ENCODE data around the gene AKAP5. TPM values are rescaled to one million over a fixed set of nuclear protein-coding genes. Genes with fewer than 3 reads are reported as not detected.

The AKAP5 gene
- polyA plus RNA-seq, 1 of the 3 experiments (the other 2 are of a cell fraction): 0.28 TPM

DNA sequence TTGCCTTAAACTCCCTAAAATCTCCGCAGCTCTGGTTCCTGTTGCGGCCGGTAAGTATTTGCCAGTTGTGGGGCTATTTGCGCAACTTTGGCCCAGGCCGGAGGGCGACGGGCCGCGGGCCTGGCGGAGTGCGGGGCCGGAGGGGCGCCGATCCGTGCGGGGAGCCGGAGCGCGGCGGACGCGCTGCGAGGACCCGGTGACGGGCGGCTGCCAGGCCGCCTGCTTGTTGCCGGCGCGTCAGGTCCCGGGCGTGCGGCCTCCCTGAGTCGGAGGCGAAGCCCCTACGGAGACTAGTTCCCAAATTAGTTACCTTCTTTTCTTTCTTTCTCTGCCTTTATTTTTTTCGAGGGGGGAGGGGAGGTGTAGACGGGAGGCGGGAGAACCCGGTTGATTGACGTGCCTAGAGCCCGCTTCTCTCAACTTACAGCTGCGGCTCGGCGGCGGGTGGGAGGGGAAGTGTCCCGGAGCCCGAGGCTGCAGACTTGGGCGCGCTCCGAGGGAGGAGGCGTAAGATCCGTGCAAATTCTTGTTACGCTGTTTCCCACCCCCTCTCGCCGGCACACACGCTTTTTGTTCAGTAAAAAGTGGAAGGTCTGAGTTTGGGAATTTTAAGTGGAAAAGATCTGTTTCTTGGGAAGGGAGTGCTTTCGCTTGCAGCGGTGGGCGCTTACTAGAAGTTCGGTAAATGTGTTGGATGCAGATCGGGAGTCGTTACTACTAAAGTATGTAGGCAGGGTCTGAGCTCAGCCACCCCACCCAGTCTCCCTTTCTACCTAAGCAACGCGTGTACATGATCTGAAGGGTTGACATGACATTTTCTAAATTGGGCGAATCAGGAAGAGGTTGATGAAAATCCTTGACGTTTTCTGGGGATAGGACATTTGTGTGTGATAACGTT, 39.8 kb downstream of the AKAP5 start (continued):
- TF ChIP-seq, protein P1, sequence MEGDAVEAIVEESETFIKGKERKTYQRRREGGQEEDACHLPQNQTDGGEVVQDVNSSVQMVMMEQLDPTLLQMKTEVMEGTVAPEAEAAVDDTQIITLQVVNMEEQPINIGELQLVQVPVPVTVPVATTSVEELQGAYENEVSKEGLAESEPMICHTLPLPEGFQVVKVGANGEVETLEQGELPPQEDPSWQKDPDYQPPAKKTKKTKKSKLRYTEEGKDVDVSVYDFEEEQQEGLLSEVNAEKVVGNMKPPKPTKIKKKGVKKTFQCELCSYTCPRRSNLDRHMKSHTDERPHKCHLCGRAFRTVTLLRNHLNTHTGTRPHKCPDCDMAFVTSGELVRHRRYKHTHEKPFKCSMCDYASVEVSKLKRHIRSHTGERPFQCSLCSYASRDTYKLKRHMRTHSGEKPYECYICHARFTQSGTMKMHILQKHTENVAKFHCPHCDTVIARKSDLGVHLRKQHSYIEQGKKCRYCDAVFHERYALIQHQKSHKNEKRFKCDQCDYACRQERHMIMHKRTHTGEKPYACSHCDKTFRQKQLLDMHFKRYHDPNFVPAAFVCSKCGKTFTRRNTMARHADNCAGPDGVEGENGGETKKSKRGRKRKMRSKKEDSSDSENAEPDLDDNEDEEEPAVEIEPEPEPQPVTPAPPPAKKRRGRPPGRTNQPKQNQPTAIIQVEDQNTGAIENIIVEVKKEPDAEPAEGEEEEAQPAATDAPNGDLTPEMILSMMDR (IDR thresholded peaks at IDR 0.05): no peak
- TF ChIP-seq POLR2AphosphoS5 (IDR thresholded peaks at IDR 0.05; ENCODE audit: low read depth, low read length): no peak
- 0 out of 2 replicates have a peak, but pooled peaks have one; percentile 0 for TF ChIP-seq NFIC (IDR thresholded peaks at IDR 0.05; ENCODE audit: borderline replicate concordance)
- TF ChIP-seq MEF2A (IDR thresholded peaks at IDR 0.05; ENCODE audit: borderline replicate concordance, low read depth): no peak
- TF ChIP-seq EZH2phosphoT487 (IDR thresholded peaks at IDR 0.05; ENCODE audit: borderline replicate concordance, low read depth): no peak
- TF ChIP-seq MXI1 (IDR thresholded peaks at IDR 0.05; ENCODE audit: low read depth, low read length): peak; percentile 42
- peak; percentile 52 for TF ChIP-seq CHD2 (IDR thresholded peaks at IDR 0.05; ENCODE audit: low read length, partially characterized antibody)
- TF ChIP-seq TAF1 (IDR thresholded peaks at IDR 0.05; ENCODE audit: borderline replicate concordance, low read depth, low read length): no peak

DNA sequence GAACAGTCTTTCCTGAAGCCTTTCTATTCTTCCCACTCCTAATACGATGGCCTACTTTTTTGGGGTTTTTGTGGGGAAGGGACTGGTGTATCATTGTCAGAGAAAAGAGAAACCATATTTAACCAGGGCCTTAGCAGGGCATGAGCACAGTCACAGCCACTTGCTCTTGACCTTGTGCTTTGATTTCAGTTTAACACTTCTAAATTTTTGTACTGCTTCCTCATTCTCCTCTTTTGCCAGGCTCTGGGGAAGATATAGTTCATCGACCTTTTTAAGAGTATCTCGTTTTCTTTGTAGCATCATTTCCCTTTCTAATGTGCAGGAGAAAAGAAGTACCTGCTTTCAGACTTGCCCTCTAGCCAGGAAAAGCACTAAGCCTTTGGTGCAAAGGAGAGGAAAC, 41.4 kb downstream of the AKAP5 start:
- H2AFZ ChIP-seq (ENCODE audit: low read depth): no peak overlapping the region
- peaks cover 22 to 36% of the 10 kb centered on the region in 2 experiments for H3K4me1 ChIP-seq (ENCODE audit: control insufficient read depth in 1 of 2, insufficient read depth in 2 of 2, low read depth in 1 of 2, low read length in 1 of 2)
- H3K9me3 ChIP-seq: no peaks in the 10 kb centered on the region
- TF ChIP-seq, protein P2, sequence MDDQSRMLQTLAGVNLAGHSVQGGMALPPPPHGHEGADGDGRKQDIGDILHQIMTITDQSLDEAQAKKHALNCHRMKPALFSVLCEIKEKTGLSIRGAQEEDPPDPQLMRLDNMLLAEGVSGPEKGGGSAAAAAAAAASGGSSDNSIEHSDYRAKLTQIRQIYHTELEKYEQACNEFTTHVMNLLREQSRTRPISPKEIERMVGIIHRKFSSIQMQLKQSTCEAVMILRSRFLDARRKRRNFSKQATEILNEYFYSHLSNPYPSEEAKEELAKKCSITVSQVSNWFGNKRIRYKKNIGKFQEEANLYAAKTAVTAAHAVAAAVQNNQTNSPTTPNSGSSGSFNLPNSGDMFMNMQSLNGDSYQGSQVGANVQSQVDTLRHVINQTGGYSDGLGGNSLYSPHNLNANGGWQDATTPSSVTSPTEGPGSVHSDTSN (IDR thresholded peaks at IDR 0.05): no peak
- TF ChIP-seq, protein P1 (IDR thresholded peaks at IDR 0.05): no peak
- TF ChIP-seq GATA2 (CRISPR knock-in tag; IDR thresholded peaks at IDR 0.05) (no peak), MXI1 (IDR thresholded peaks at IDR 0.05; ENCODE audit: low read depth, low read length) (no peak), TEAD4 (IDR thresholded peaks at IDR 0.05; ENCODE audit: borderline replicate concordance, insufficient read depth) (no peak), NRF1 (IDR thresholded peaks at IDR 0.05; ENCODE audit: low read depth, low read length) (no peak), FOXJ3 (CRISPR knock-in tag; IDR thresholded peaks at IDR 0.05) (no peak), RAD21 (IDR thresholded peaks at IDR 0.05; ENCODE audit: low read length) (no peak)
- peaks cover 16% of the 10 kb centered on the region for H3F3A ChIP-seq (replicated peaks; ENCODE audit: insufficient read depth)
- peaks cover 90% of the 10 kb centered on the region for H3K79me2 ChIP-seq (ENCODE audit: insufficient read depth)
- ChIA-PET CTCF (no interaction called here), POLR2A (no interaction called here)
- no peaks in the 10 kb centered on the region for H3K9me2 ChIP-seq
- H3K36me3 ChIP-seq (replicated peaks in 1 of 2; ENCODE audit: control insufficient read depth in 1 of 2, insufficient read depth in 2 of 2, low read length in 1 of 2): peaks cover 0 to 4% of the 10 kb centered on the region in 2 experiments
- no peak overlapping the region; a peak in 1 of 4 replicates for H3K27ac ChIP-seq (ENCODE audit: low read depth in 2 of 2, low read length in 1 of 2)
- H3K27me3 ChIP-seq (ENCODE audit: insufficient read depth): no peaks in the 10 kb centered on the region
- peak overlapping the region; percentile 98 for H3K4me2 ChIP-seq
- WGBS (ENCODE audit: low lambda C conversion rate): 72% methylated on average over 3 of the region's 3 CpGs
- H3K9ac ChIP-seq: no peak overlapping the region
- peak overlapping the region; percentile 6 to 72; a peak in 2 of 4 replicates for H3K4me3 ChIP-seq (ENCODE audit: low read depth in 2 of 2, low read length in 1 of 2)
- H4K20me1 ChIP-seq (ENCODE audit: insufficient read depth): peaks cover 59% of the 10 kb centered on the region
- DNase-seq: no peak
